GM20431 (cell line): ENCODE data around the gene RAD9A.

Source experiments
- in situ Hi-C: fragments of 300-500 bp; cut with MseI, MboI; formaldehyde crosslinking; loops from one replicate; pipeline ENCODE4 v1.15.0; 2020; ENCODE audit warnings: low sequenced_read_pairs; ENCODE audit not compliant: unreplicated experiment

RAD9A gene

GRCh38 chr11:67406969-67407687 lies 15.3 kb downstream of the RAD9A start:
- in situ Hi-C loops: no loop called here

- in situ Hi-C loops: no loop called here
These were observed 15.9 kb downstream of the RAD9A start for GRCh38 chr11:67407688-67408163.

- in situ Hi-C loops: no loop called here
These were observed 16.8 kb downstream of the RAD9A start for GRCh38 chr11:67408437-67409200.

GRCh38 chr11:67409261-67409666 lies 17.5 kb downstream of the RAD9A start:
- in situ Hi-C loops: no loop called here

GRCh38 chr11:67409781-67410368 lies 18.1 kb downstream of the RAD9A start:
- in situ Hi-C loops: no loop called here

- in situ Hi-C loops: no loop called here
These were observed 18.6 kb downstream of the RAD9A start for GRCh38 chr11:67410369-67410831.

- in situ Hi-C loops: no loop called here
These were observed 19.4 kb downstream of the RAD9A start for GRCh38 chr11:67410984-67411784.

- in situ Hi-C loops: no loop called here
These were observed 20.0 kb downstream of the RAD9A start for GRCh38 chr11:67411785-67412152.

- in situ Hi-C loops: no loop called here
These were observed 20.9 kb downstream of the RAD9A start for GRCh38 chr11:67412495-67413179.

GRCh38 chr11:67413266-67413849 lies 21.6 kb downstream of the RAD9A start:
- in situ Hi-C loops: no loop called here

GRCh38 chr11:67415501-67416304 lies 23.9 kb downstream of the RAD9A start, which contains the start of gene CARNS1:
Gene CARNS1 (plus strand): TSS chr11:67415678. CDS start chr11:67416200, 522 bp downstream.
- in situ Hi-C loops: no loop called here

- in situ Hi-C loops: no loop called here
These were observed 24.9 kb downstream of the RAD9A start for GRCh38 chr11:67416416-67417335.

- in situ Hi-C loops: no loop called here
These were observed 25.6 kb downstream of the RAD9A start for GRCh38 chr11:67417425-67417824.

GRCh38 chr11:67418476-67419281 lies 26.9 kb downstream of the RAD9A start:
- in situ Hi-C loops: no loop called here

GRCh38 chr11:67419325-67420049 lies 27.7 kb downstream of the RAD9A start:
- in situ Hi-C loops: no loop called here

- in situ Hi-C loops: no loop called here
These were observed 28.4 kb downstream of the RAD9A start for GRCh38 chr11:67420147-67420645.
